RWPE1 (cell line): Measurements from ENCODE around the gene PTPN14.
A peak's percentile ranks its signal among the peaks of the same experiment; 100 is the strongest.
"Not testable (repeated sequence)": the region's sequence is repeated elsewhere in the genome, so short reads cannot be mapped to it uniquely, and the experiment has no call there.

Experiments
- CTCF ChIA-PET: fragments of 350-600 bp; sonication (Branson Sonifier 250); formaldehyde crosslinking; extraction: SDS; loops from one replicate; lab custom pipeline; 2021; lab: Yijun Ruan, JAX
- POLR2A ChIA-PET: fragments of 400-600 bp; formaldehyde crosslinking; extraction: SDS; loops from one replicate; lab custom pipeline; 2020; ENCODE audit warnings: antibody characterized with exemption; ENCODE audit not compliant: low non-redundant PET; lab: Yijun Ruan, JAX
- DNase-seq: peaks from one replicate; pipeline ENCODE4 v3.0.0; 2012; ENCODE audit warnings: low spot score
- H3K27ac ChIP-seq: fragments of 450-650 bp; 2 replicates; pipeline ENCODE4 v1.5.1; 2017
- CTCF ChIP-seq: fragments of 450-650 bp; conservative IDR thresholded peaks from 2 replicates; pipeline ENCODE4 v1.5.1; 2017; ENCODE audit warnings: low read depth, mild to moderate bottlenecking

The PTPN14 gene

GRCh38 chr1:214551436-214552173, at the start of gene PTPN14:
Gene PTPN14 (minus strand): TSS chr1:214551602. CDS start chr1:214464803, 86,799 bp downstream.
- ChIA-PET CTCF (interaction anchor here (0.6 to 1.0 kb wide), 6 partner anchors 37 to 271 kb away, joined by 3 to 5 read pairs (median 4); no protein-coding TSS in a partner anchor), POLR2A (interaction anchor here (0.6 to 1.2 kb wide), 4 partner anchors 16 to 130 kb away, joined by 3 to 4 read pairs (median 4); no protein-coding TSS in a partner anchor)
- peak within 1 kb of the TSS; percentile 99 for H3K27ac ChIP-seq
- peak; percentile 94 for DNase-seq
- no peak; the same call in 1 of the 2 replicates for TF ChIP-seq CTCF

- DNase-seq = no peak
- ChIA-PET POLR2A (interaction anchor here (0.7 kb wide), 1 partner anchor 140 kb away, joined by 7 read pairs; no protein-coding TSS in a partner anchor), CTCF (interaction anchor here (0.6 to 1.3 kb wide), 2 partner anchors 247 to 261 kb away, joined by 3 read pairs; no protein-coding TSS in a partner anchor)
- no peak for TF ChIP-seq CTCF
- no peak overlapping the region for H3K27ac ChIP-seq
Measured at GRCh38 chr1:214593158-214593557, 41.8 kb upstream of the PTPN14 start.

GRCh38 chr1:214591918-214592317, 40.5 kb upstream of the PTPN14 start:
- DNase-seq, POLR2A ChIA-PET, H3K27ac ChIP-seq: not testable (repeated sequence)
- CTCF ChIA-PET = interaction anchor here (0.9 kb wide), 1 partner anchor 261 kb away, joined by 3 read pairs; no protein-coding TSS in a partner anchor

GRCh38 chr1:214590696-214591095, 39.3 kb upstream of the PTPN14 start:
- ChIA-PET CTCF (interaction anchor here (0.7 kb wide), 1 partner anchor 54 kb away, joined by 5 read pairs; no protein-coding TSS in a partner anchor), POLR2A (no interaction called here)
- no peak for DNase-seq
- no peak; the same call in 1 of the 2 replicates for TF ChIP-seq CTCF
- no peak overlapping the region for H3K27ac ChIP-seq

GRCh38 chr1:214588963-214589597, 37.7 kb upstream of the PTPN14 start:
- ChIA-PET CTCF (no interaction called here), POLR2A (no interaction called here)
- no peak overlapping the region for H3K27ac ChIP-seq
- no peak for TF ChIP-seq CTCF
- no peak for DNase-seq

- TF ChIP-seq CTCF = no peak
- DNase-seq = no peak
- ChIA-PET POLR2A (no interaction called here), CTCF (interaction anchor here (0.7 to 1.5 kb wide), 2 partner anchors 256 to 718 kb away, joined by 4 to 5 read pairs; no protein-coding TSS in a partner anchor)
- no peak overlapping the region for H3K27ac ChIP-seq
Measured at GRCh38 chr1:214587165-214587564, 35.8 kb upstream of the PTPN14 start.
